Activated CD8-positive, alpha-beta T cell treated with anti-CD3 and anti-CD28 coated beads for 36 hours (primary cell): ENCODE results near the gene ZNF182. TPM values are rescaled to one million over a fixed set of nuclear protein-coding genes. Genes with fewer than 3 reads are reported as not detected.

Source experiments
- ATAC-seq: fragments of 200-7000 bp; cut with Tn5 transposase; one replicate; pipeline ENCODE4 v1.10.0; 2021; ENCODE audit warnings: mild to moderate bottlenecking, moderate library complexity
- CTCF ChIA-PET: fragments of 350-600 bp; sonication (Branson Sonifier 250); formaldehyde crosslinking; loops from one replicate; lab custom pipeline; 2021; ENCODE audit warnings: antibody characterized with exemption; lab: Charles Lee
- POLR2A ChIA-PET: fragments of 350-600 bp; sonication (Branson Sonifier 250); formaldehyde crosslinking; loops from one replicate; lab custom pipeline; 2021; ENCODE audit warnings: antibody characterized with exemption; lab: Charles Lee
- DNase-seq: peaks from one replicate; pipeline ENCODE4 v3.0.0-alpha.2; 2020
- H3K27ac Mint-ChIP-seq: one replicate; pipeline ENCODE4 v1.8.0; 2021; ENCODE audit warnings: mild to moderate bottlenecking, mixed read lengths
- H3K27me3 Mint-ChIP-seq: one replicate; pipeline ENCODE4 v1.8.0; 2021; ENCODE audit warnings: mixed read lengths
- H3K36me3 Mint-ChIP-seq: one replicate; pipeline ENCODE4 v1.8.0; 2021; ENCODE audit warnings: low read depth, mixed read lengths
- H3K4me1 Mint-ChIP-seq: one replicate; pipeline ENCODE4 v1.8.0; 2021; ENCODE audit warnings: low read depth, mixed read lengths
- H3K4me3 Mint-ChIP-seq: one replicate; pipeline ENCODE4 v1.8.0; 2021; ENCODE audit warnings: mild to moderate bottlenecking, moderate library complexity, mixed read lengths
- H3K9me3 Mint-ChIP-seq: one replicate; pipeline ENCODE4 v1.8.0; 2021; ENCODE audit warnings: mixed read lengths
- intact Hi-C: fragments of 100-400 bp; cut with micrococcal nuclease; formaldehyde crosslinking; loops from one replicate; pipeline ENCODE4 v1.10.0; 2022
- total RNA-seq, 2 experiments: library from RNA; stranded (reverse); gene quantifications; one replicate each; pipeline ENCODE4 v1.2.3, GENCODE V29; 2021
- TF ChIP-seq, protein P1 (sequence below): fragments of 200-600 bp; IDR thresholded peaks from one replicate; pipeline ENCODE4 v1.8.0; 2022; ENCODE audit warnings: antibody characterized with exemption, mild to moderate bottlenecking

The ZNF182 gene
- total RNA-seq = 1 to 10 TPM; 7.9 to 8.3 TPM

- Mint-ChIP-seq H3K4me3 (peak within 1 kb of the TSS; percentile 97), H3K9me3 (no peaks in the 10 kb centered on the region), H3K36me3 (peaks cover 25% of the 10 kb centered on the region), H3K4me1 (peaks cover 23% of the 10 kb centered on the region), H3K27me3 (no peaks in the 10 kb centered on the region), H3K27ac (peak within 1 kb of the TSS; percentile 99)
- ChIA-PET CTCF (no interaction called here), POLR2A (no interaction called here)
- DNase-seq (peak; percentile 95), ATAC-seq (peak; percentile 96)
- TF ChIP-seq, protein P1, sequence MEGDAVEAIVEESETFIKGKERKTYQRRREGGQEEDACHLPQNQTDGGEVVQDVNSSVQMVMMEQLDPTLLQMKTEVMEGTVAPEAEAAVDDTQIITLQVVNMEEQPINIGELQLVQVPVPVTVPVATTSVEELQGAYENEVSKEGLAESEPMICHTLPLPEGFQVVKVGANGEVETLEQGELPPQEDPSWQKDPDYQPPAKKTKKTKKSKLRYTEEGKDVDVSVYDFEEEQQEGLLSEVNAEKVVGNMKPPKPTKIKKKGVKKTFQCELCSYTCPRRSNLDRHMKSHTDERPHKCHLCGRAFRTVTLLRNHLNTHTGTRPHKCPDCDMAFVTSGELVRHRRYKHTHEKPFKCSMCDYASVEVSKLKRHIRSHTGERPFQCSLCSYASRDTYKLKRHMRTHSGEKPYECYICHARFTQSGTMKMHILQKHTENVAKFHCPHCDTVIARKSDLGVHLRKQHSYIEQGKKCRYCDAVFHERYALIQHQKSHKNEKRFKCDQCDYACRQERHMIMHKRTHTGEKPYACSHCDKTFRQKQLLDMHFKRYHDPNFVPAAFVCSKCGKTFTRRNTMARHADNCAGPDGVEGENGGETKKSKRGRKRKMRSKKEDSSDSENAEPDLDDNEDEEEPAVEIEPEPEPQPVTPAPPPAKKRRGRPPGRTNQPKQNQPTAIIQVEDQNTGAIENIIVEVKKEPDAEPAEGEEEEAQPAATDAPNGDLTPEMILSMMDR = no peak
- intact Hi-C loops = no loop called here
Observed at GRCh38 chrX:48003758-48004457, at the start of gene ZNF182. Gene ZNF182, minus strand, starts transcription at chrX:48003989. Its CDS starts 1,380 bp downstream, at chrX:48002609.

GRCh38 chrX:48046846-48047245, 43.1 kb upstream of the ZNF182 start:
- Mint-ChIP-seq H3K9me3 (no peaks in the 10 kb centered on the region), H3K27me3 (no peaks in the 10 kb centered on the region), H3K4me3 (no peak overlapping the region), H3K27ac (no peak overlapping the region), H3K4me1 (no peaks in the 10 kb centered on the region), H3K36me3 (no peaks in the 10 kb centered on the region)
- no peak for ATAC-seq
- CTCF ChIA-PET = no interaction called here
- DNase-seq = no peak
- intact Hi-C loops = no loop called here
- POLR2A ChIA-PET = interaction anchor here (0.6 kb wide), 1 partner anchor 946 kb away, joined by 3 read pairs; no protein-coding TSS in a partner anchor
- TF ChIP-seq, protein P1 = no peak

GRCh38 chrX:48045410-48046311, 41.9 kb upstream of the ZNF182 start:
- no peaks in the 10 kb centered on the region for H3K36me3 Mint-ChIP-seq
- H3K9me3 Mint-ChIP-seq = no peaks in the 10 kb centered on the region
- intact Hi-C loops = no loop called here
- ChIA-PET CTCF (no interaction called here), POLR2A (interaction anchor here (1.0 kb wide), 1 partner anchor 158 kb away, joined by 4 read pairs; no protein-coding TSS in a partner anchor)
- ATAC-seq (no peak), DNase-seq (no peak)
- TF ChIP-seq, protein P1 = no peak
- H3K4me3 Mint-ChIP-seq = no peak overlapping the region
- no peak overlapping the region for H3K27ac Mint-ChIP-seq
- no peaks in the 10 kb centered on the region for H3K4me1 Mint-ChIP-seq
- H3K27me3 Mint-ChIP-seq = no peaks in the 10 kb centered on the region

GRCh38 chrX:48043056-48043455, 39.3 kb upstream of the ZNF182 start:
- intact Hi-C loops = no loop called here
- no peak overlapping the region for H3K4me3 Mint-ChIP-seq
- H3K9me3 Mint-ChIP-seq = no peaks in the 10 kb centered on the region
- DNase-seq (no peak), ATAC-seq (no peak)
- ChIA-PET CTCF (interaction anchor here (1.4 kb wide), 1 partner anchor 16 kb away, joined by 4 read pairs; no protein-coding TSS in a partner anchor), POLR2A (no interaction called here)
- H3K4me1 Mint-ChIP-seq = no peaks in the 10 kb centered on the region
- H3K36me3 Mint-ChIP-seq = no peaks in the 10 kb centered on the region
- TF ChIP-seq, protein P1 = no peak
- H3K27me3 Mint-ChIP-seq = no peaks in the 10 kb centered on the region
- H3K27ac Mint-ChIP-seq = no peak overlapping the region
